ENCODE measurements around the gene LRP6.
"Not testable (repeated sequence)": the region's sequence is repeated elsewhere in the genome, so short reads cannot be mapped to it uniquely, and the experiment has no call there.

The LRP6 gene

DNA sequence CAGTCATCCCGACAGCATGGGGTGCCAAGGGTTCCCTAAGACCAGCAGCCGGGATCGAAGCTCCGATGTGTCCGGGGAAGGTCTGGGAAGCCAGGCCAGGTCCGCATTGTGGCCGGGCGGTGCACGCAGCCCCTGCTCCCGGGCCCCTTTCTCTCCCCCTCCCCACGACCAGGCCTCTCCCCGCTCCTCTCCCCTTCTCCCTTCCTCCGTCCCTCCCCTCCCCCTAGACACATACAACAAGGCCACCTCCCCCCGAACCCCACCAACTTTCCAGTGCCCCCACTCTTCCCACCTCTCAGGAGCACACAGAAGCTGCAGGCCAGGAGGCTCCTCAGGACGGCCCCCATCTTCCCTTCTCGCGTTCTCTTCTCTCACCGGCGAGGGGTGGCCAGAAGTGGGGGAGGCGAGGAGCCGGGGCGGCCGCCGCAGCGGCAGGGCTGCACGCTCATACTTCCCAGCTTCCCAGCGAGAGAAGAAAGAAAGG lies 413 bp downstream of the LRP6 start:
- in situ Hi-C loops (cut with MboI; ENCODE audit: low sequenced_read_pairs): no loop called here

DNA sequence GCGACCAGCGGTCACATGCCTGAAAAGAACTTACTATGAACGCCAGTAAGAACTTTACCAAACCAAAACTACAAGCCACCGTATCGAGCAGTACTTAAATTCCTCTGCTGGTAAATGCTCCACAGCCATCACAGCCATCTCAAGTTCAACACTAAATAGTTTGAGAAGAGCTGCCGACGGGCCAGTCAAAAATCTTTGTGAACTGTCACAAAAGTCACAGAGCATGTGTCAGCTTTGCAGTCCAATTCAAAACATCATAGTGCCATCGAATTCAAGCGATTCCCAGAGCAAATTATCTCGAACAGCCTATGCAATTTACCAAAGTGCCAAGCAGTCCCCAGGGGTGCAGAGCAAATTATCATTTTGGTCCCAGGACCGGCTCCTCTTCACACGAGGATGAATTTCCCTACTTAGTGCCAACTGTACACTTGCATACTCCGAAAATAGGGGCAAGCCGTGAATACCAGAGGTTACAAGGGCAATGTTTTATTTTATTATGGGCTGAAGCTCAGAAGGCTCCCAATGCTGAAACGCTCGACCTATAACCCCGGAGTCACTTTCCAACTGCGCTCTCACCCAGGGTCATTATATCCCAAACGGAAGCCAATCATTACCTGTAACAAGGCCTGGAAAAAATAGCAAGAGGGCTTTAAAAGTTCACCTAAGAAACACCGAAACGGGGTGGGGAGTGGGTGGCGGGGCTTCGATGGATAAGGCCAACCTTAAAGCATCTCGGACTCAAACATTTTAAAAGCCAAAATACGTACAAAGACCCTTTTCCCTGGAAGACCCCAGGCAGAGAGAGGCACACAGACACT lies 1.1 kb downstream of the LRP6 start:
- in situ Hi-C loops (cut with MboI; ENCODE audit: low sequenced_read_pairs): no loop called here

DNA sequence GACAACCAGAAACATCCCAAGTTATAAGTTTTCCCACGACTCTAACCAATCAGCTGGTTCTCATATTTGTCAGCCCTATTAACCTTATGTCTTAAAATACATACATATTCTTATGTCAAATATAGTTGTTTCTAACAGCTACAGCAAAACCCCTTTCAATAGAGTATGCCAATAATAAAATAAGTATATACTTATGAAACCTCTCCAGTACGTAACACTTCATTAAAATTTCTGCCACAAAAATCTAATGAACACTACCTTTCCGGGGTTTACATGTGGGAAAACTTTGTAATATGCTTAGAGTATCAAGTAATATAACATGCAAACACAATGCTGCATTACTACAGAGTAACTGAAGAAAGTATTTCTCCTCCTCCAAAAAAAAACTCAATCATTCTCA lies 1.8 kb downstream of the LRP6 start:
- in situ Hi-C loops (cut with MboI; ENCODE audit: low sequenced_read_pairs): no loop called here

GRCh38 chr12:12263909-12264308 lies 2.9 kb downstream of the LRP6 start:
- in situ Hi-C loops (cut with MboI; ENCODE audit: low sequenced_read_pairs): no loop called here

DNA sequence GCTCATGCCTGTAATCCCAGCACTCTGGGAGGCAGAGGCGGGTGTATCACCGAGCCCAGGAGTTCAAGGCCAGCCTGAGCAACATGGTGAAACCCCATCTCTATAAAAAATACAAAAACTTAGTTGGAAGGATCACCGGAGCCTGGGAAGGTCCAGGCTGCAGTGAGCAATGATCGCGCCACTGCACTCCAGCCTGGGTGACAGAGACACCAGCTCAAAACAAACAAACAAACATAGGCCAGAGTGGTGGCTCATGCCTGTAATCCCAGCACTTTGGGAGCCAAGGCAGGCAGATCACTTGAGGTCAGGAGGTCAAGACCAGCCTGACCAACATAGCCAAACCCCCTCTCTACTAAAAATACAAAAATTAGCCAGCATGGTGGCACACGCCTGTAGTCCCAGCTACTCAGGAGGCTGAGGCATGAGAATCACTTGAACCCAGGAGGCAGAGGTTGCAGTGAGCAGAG lies 10.5 kb downstream of the LRP6 start:
- in situ Hi-C loops (cut with MboI; ENCODE audit: low sequenced_read_pairs): not testable (repeated sequence)

- in situ Hi-C loops (cut with MboI; ENCODE audit: low sequenced_read_pairs): no loop called here
Observed at GRCh38 chr12:12254553-12254952, 12.3 kb downstream of the LRP6 start.

DNA sequence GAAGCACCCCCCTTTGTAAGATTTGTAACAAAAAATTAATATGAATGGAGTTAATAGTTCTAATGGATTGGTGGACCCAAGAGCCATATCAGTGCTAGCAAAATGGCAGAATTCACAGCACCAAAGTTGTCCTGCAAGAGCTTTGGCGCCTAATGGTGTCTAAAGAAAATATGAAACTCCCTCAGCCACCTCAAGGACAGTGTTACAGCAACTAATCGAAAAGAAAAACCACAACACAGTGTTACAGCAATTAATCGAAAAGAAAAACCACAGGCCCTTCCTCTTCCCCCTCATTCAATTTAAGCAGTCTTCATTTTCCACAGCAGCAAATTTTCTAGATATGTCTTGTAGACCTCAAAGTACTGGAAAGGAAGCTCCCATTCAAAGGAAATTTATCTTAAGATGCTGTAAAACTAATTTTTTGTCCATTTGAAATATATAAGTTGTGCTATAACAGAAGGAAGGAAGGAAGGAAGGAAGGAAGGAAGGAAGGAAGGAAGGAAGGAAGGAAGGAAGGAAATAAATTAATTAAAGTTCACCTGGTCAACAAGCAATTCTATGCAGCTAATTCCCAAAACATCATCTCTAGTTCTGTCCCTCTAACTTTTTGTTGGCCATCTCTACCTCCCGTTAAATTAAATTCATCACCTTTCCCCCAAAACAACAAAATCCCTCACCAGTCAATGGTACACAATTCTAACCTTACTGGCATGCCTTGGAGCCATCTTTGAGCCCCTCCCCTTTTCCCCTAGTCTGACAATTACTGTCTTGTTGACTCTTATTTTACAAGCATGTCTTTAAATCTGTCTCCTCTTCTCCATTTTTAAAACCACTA lies 17.4 kb downstream of the LRP6 start:
- in situ Hi-C loops (cut with MboI; ENCODE audit: low sequenced_read_pairs): no loop called here

- in situ Hi-C loops (cut with MboI; ENCODE audit: low sequenced_read_pairs): no loop called here
Observed at GRCh38 chr12:12247584-12247983, 19.3 kb downstream of the LRP6 start.

DNA sequence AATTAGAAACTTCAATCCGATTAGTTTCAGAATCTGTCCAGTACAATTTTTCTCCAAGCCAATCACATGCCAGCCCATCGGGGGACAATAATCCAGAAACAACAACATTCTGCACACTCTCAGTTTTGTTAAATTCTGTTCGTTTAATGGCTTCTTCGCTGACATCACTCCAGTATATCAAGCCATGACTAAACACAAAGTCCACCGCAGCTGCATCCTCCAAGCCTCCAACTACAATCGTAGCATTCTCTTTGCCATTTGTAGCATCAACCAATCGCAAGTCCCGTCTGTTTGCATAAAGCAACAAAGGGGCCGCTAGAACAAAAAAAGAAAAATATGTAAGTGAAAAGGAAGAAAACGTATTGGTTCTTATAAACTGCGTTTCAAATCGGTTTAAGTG lies 22.5 kb downstream of the LRP6 start:
- in situ Hi-C loops (cut with MboI; ENCODE audit: low sequenced_read_pairs): no loop called here

DNA sequence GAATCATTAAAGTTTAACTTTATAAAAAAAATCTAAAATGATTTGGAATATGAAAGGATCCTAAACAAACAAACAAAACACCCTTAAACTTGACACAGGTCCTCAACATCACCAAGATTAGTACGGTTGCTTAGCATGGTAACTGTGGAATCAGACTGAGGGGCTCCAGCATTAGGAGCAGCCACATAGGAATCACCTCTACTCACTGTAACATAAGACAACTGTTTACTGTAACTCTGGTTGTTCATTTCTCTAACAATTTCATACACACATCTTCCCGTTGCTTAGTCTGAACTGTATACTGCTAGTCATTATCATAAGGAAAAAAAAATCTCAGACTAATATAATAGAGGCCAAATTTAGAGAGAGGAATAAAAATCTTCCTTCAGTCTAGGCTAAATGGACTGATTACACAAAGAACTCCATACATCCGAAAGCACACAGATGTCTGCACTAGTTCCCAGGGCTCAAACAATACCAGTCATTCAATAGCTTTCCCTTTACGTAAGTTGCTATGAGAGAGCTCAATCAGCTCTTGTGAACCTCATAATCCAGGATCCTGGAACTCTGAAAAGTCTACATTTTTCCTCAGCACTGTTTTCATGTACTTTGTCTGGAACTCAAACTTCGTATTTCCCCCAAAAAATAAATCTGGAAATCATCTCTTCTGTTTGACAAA lies 26.0 kb downstream of the LRP6 start:
- in situ Hi-C loops (cut with MboI; ENCODE audit: low sequenced_read_pairs): no loop called here

GRCh38 chr12:12239127-12239526 lies 27.7 kb downstream of the LRP6 start:
- in situ Hi-C loops (cut with MboI; ENCODE audit: low sequenced_read_pairs): no loop called here

DNA sequence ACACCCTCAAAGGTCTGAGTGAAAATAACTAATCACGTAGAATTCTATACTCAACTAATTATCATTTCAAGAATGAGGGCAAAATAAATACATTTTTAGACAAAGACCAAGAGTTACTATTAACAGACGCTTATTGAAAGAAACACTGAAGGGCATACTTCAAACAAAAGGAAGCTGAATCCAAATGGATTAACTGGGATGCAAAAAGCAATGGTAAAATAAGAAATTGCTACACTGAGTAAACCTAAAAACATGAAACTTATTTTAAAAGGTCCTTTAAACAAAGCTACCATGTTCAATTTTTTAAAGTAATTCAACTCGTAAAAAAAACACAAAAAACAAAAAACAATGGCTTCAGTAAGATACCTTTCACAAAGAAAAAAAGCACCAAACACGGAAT lies 28.2 kb downstream of the LRP6 start:
- in situ Hi-C loops (cut with MboI; ENCODE audit: low sequenced_read_pairs): no loop called here

GRCh38 chr12:12236896-12237295 lies 29.9 kb downstream of the LRP6 start:
- in situ Hi-C loops (cut with MboI; ENCODE audit: low sequenced_read_pairs): no loop called here

DNA sequence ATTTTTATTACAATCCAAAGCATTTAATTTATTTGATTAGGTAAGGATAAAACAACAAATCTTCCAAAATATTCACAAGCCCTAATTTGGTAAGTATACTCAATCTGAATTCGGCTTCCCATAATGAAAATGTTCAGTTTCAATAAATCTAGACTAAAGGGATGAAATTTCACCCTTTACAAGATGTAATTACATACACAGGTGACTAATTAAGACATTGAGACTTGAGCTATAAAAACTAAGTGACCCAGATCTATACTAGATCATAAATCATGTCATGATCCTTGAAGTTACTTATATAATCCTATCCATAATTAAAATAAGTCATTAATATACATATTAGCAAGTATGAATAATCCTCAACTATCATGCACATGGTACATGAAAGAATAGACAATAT lies 36.6 kb downstream of the LRP6 start:
- in situ Hi-C loops (cut with MboI; ENCODE audit: low sequenced_read_pairs): no loop called here

DNA sequence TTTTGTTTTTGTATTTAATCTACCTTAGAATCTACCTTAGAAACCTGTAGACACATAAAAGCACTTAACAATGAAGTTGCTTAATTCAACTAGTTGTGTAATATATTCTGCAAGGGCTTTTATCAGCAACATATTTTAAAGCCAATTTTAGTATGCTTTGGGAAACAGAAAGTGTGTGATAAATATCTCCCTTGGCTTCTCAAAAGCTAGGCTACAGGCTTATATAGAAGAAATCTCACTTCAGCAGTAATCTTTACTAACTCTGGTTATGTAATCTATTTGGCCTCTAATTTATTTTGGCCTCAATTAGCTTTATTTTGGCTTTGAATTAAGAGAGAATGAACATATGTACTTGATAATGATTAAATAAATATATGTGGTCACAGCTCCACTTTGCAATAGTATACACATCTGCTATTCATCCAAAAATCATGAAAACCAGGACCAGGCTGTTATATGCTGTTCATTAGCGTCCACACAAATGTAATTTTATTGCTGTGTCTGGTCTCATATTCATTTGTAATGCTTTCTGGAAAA lies 37.2 kb downstream of the LRP6 start:
- in situ Hi-C loops (cut with MboI; ENCODE audit: low sequenced_read_pairs): no loop called here

DNA sequence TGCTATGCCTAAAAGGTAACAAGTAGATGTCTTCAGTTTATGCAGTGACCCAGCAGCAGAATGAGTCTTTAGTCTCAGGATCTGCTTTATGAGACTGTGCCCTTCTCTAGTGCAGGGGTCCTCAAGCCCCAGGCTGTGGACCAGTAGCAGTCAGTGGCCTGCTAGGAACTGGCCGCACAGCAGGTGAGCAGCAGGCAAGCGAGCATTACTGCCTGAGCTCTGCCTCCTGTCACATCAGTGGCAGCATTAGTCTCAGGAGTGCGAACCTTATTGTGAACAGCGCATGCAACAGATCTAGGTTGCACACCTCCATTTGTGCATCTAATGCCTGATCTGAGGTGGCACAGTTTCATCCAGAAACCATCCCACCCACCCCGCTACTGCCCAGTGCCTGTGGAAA lies 38.4 kb downstream of the LRP6 start:
- in situ Hi-C loops (cut with MboI; ENCODE audit: low sequenced_read_pairs): no loop called here

DNA sequence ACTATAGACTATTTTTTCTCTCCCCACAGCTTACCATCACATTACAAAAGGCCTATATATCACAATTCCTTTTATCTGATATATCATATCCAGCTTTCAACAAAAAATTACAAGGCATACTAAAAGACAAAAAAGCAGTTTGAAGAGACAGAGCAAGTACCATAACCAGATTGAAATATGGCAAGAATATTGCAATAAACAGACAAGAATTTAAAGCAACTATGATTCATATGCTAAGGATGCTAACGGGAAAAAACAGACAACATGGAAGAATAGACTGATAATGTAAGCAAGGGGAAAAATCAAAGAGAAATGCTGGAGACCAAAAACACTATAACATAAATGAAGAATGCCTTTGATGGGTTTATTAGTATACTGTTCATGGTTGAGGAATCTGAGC lies 40.7 kb downstream of the LRP6 start:
- in situ Hi-C loops (cut with MboI; ENCODE audit: low sequenced_read_pairs): no loop called here

- in situ Hi-C loops (cut with MboI; ENCODE audit: low sequenced_read_pairs): no loop called here
Observed at GRCh38 chr12:12224240-12224940, 42.5 kb downstream of the LRP6 start.

- in situ Hi-C loops (cut with MboI; ENCODE audit: low sequenced_read_pairs): no loop called here
Observed at GRCh38 chr12:12221560-12221959, 45.3 kb downstream of the LRP6 start.

GRCh38 chr12:12219664-12220063 lies 47.2 kb downstream of the LRP6 start:
- in situ Hi-C loops (cut with MboI; ENCODE audit: low sequenced_read_pairs): no loop called here

- in situ Hi-C loops (cut with MboI; ENCODE audit: low sequenced_read_pairs): no loop called here
Observed at GRCh38 chr12:12217018-12217359, 49.9 kb downstream of the LRP6 start.
